ENCODE data around the gene UNC119B. TPM values are rescaled to one million over a fixed set of nuclear protein-coding genes. Genes with fewer than 3 reads are reported as not detected.

Gene UNC119B
- total RNA-seq, 2 donors from 2014 or later = 52.8 to 60.7 TPM

- no peaks in the 10 kb centered on the region for H3K27me3 Mint-ChIP-seq (ENCODE audit: insufficient read depth)
- no peak for DNase-seq
- H3K27me3 ChIP-seq (ENCODE audit: control insufficient read depth, insufficient read depth, low read length, poor library complexity, severe bottlenecking) = no peaks in the 10 kb centered on the region
- WGBS, 2 experiments (ENCODE audit: insufficient coverage in 1 of 2, insufficient read length in 1 of 2) = 83 to 92% methylated on average over 8 to 9 of the region's 9 CpGs
- H3K4me3 ChIP-seq (ENCODE audit: low read length) = no peak overlapping the region
- no peaks in the 10 kb centered on the region for H3K4me1 ChIP-seq (ENCODE audit: control insufficient read depth, insufficient read depth, low read length)
- H3K9ac ChIP-seq (ENCODE audit: extremely low read depth, low read length, poor library complexity, severe bottlenecking) = no peak overlapping the region
- peaks cover 44% of the 10 kb centered on the region for H3K36me3 Mint-ChIP-seq (ENCODE audit: low read depth)
- no peak overlapping the region for H3K4me3 Mint-ChIP-seq
- peak overlapping the region; percentile 84 for H3K27ac ChIP-seq (ENCODE audit: low read depth, low read length)
- no peak overlapping the region for H3K27ac Mint-ChIP-seq
- TF ChIP-seq CTCF (conservative IDR thresholded peaks at IDR 0.05) = no peak
- peaks cover 40% of the 10 kb centered on the region for H3K36me3 ChIP-seq (ENCODE audit: control insufficient read depth, insufficient read depth, low read length)
- peaks cover 6% of the 10 kb centered on the region for H3K4me1 Mint-ChIP-seq
- no peaks in the 10 kb centered on the region for H3K9me3 ChIP-seq (ENCODE audit: control insufficient read depth, low read length)
- H3K9me3 Mint-ChIP-seq = no peaks in the 10 kb centered on the region
Observed at GRCh38 chr12:120761519-120761934, 51.3 kb downstream of the UNC119B start.

- no peaks in the 10 kb centered on the region for H3K27me3 Mint-ChIP-seq (ENCODE audit: insufficient read depth)
- peaks cover 46% of the 10 kb centered on the region for H3K36me3 ChIP-seq (ENCODE audit: control insufficient read depth, insufficient read depth, low read length)
Observed at GRCh38 chr12:120762086-120762485, 51.8 kb downstream of the UNC119B start.

DNA sequence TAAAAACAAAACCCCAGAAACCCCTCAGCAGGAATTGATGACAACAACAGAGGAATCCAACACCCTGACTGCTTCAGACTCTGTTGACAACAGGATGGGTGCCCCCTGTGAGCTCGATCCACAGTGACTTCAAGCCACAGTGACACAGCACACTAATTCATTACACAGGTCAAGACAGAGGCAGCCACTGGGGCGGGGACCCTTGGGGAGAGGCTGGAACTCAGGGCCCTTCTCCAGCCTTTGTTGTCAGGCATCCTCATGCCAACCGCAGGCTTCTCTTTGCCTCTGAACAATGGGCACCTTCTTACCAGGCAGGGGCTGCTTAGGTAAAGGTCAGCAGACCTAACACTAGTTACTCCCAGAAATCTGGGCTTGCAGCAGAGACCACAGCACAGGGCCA lies 53.0 kb downstream of the UNC119B start:
- Histone ChIP-seq H3K27ac (ENCODE audit: low read depth, low read length) (no peak overlapping the region), H3K36me3 (ENCODE audit: control insufficient read depth, insufficient read depth, low read length) (peaks cover 58% of the 10 kb centered on the region), H3K4me3 (ENCODE audit: low read length) (no peak overlapping the region), H3K4me1 (ENCODE audit: control insufficient read depth, insufficient read depth, low read length) (no peaks in the 10 kb centered on the region), H3K9me3 (ENCODE audit: control insufficient read depth, low read length) (no peaks in the 10 kb centered on the region), H3K9ac (ENCODE audit: extremely low read depth, low read length, poor library complexity, severe bottlenecking) (no peak overlapping the region), H3K27me3 (ENCODE audit: control insufficient read depth, insufficient read depth, low read length, poor library complexity, severe bottlenecking) (no peaks in the 10 kb centered on the region)
- Mint-ChIP-seq H3K4me1 (peaks cover 6% of the 10 kb centered on the region), H3K36me3 (ENCODE audit: low read depth) (peaks cover 61% of the 10 kb centered on the region), H3K4me3 (no peak overlapping the region), H3K9me3 (no peaks in the 10 kb centered on the region), H3K27me3 (ENCODE audit: insufficient read depth) (no peaks in the 10 kb centered on the region), H3K27ac (no peak overlapping the region)
- 65 to 67% methylated on average over 3 of the region's 3 CpGs for WGBS, 2 experiments (ENCODE audit: insufficient coverage in 1 of 2, insufficient read length in 1 of 2)
- peak; percentile 38 for DNase-seq
- no peak for TF ChIP-seq CTCF (conservative IDR thresholded peaks at IDR 0.05)

More at GRCh38 chr12:120762086-120762485, 51.8 kb downstream of the UNC119B start:
- H3K27me3 ChIP-seq (ENCODE audit: control insufficient read depth, insufficient read depth, low read length, poor library complexity, severe bottlenecking) = no peaks in the 10 kb centered on the region
- H3K36me3 Mint-ChIP-seq (ENCODE audit: low read depth) = peaks cover 50% of the 10 kb centered on the region
- no peak for TF ChIP-seq CTCF (conservative IDR thresholded peaks at IDR 0.05)
- no peak overlapping the region for H3K27ac Mint-ChIP-seq
- no peak overlapping the region for H3K4me3 Mint-ChIP-seq
- no peak overlapping the region for H3K4me3 ChIP-seq (ENCODE audit: low read length)
- H3K9me3 Mint-ChIP-seq = no peaks in the 10 kb centered on the region
- H3K4me1 Mint-ChIP-seq = peaks cover 6% of the 10 kb centered on the region
- no peaks in the 10 kb centered on the region for H3K9me3 ChIP-seq (ENCODE audit: control insufficient read depth, low read length)
- 90 to 100% methylated on average over 5 to 6 of the region's 6 CpGs for WGBS, 2 experiments (ENCODE audit: insufficient coverage in 1 of 2, insufficient read length in 1 of 2)
- no peak overlapping the region for H3K9ac ChIP-seq (ENCODE audit: extremely low read depth, low read length, poor library complexity, severe bottlenecking)
- peak; percentile 28 for DNase-seq
- H3K4me1 ChIP-seq (ENCODE audit: control insufficient read depth, insufficient read depth, low read length) = no peaks in the 10 kb centered on the region
- peak overlapping the region; percentile 84 for H3K27ac ChIP-seq (ENCODE audit: low read depth, low read length)

All from endodermal cell (in vitro differentiated cells).